Stomach smooth muscle (tissue), 2 donors: ENCODE measurements around the gene ITGB8.

Experiments
- H3K27ac ChIP-seq: one replicate; pipeline ENCODE4 v1.7.0; 2013; ENCODE audit warnings: mild to moderate bottlenecking, low read length, inconsistent platforms
- H3K27me3 ChIP-seq, 2 donors: one replicate each; pipeline ENCODE4 v1.7.0; 2013; ENCODE audit warnings: low read length in 2 of 2; ENCODE audit not compliant: insufficient read depth in 2 of 2, control insufficient read depth in 1 of 2
- H3K36me3 ChIP-seq, 2 donors: one replicate each; pipeline ENCODE4 v1.7.0; 2013; ENCODE audit warnings: low read length in 2 of 2; ENCODE audit not compliant: control insufficient read depth in 2 of 2, insufficient read depth in 2 of 2
- H3K4me1 ChIP-seq: one replicate; pipeline ENCODE4 v1.7.0; 2013; ENCODE audit warnings: low read length; ENCODE audit not compliant: control insufficient read depth, insufficient read depth
- H3K4me3 ChIP-seq, 2 donors: one replicate each; pipeline ENCODE4 v1.7.0; 2013; ENCODE audit warnings: low read length in 2 of 2
- H3K9ac ChIP-seq, 2 donors: one replicate each; pipeline ENCODE4 v1.7.0; 2013; ENCODE audit warnings: low read length in 2 of 2, mild to moderate bottlenecking in 1 of 2
- H3K9me3 ChIP-seq, 2 donors: one replicate each; pipeline ENCODE4 v1.7.0; 2013; ENCODE audit warnings: low read length in 2 of 2; ENCODE audit not compliant: control insufficient read depth in 2 of 2
- donor health status: healthy.
- donor health status: Pancreatic carcinoma.

The ITGB8 gene

DNA sequence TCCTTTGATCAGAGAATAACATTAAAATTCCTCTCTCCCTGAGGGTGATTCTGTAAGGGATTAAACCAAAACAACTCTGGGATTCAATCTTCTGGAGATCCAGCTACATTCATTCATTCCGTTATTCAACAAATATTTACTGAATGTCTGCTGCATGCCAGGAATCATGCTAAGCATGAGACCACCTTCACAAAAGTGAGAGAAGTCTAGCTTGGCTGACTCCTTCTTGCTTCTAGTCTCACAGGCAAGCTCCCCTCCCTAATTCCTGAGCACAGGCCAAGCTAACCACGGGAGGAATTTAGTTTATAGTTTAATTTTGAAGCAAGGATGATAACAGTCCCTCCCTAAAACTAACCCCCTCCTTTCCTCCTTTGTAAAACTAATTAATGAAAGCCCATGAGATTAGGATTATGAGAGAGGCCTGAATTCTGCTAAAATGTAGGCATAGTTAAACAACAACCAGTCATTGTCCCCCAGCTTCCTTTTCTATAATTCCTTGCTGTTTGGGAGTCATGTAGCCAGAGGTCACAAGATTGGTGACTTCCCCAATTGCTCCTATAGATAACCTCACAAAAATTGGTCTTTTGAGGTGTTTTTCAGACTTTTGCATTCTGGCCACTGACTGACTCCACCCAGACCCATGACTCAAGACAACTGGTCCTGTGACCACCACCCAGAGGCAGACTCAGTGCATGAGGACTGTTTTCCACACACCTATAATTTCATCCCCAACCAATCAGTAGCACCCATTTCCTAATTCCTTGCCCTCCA lies 113.5 kb downstream of the ITGB8 start:
- Histone ChIP-seq H3K4me3 (no peak overlapping the region), H3K4me1 (no peaks in the 10 kb centered on the region), H3K9me3 (no peaks in the 10 kb centered on the region), H3K27me3 (no peaks in the 10 kb centered on the region), H3K27ac (no peak overlapping the region), H3K9ac (no peak overlapping the region), H3K36me3 (no peaks in the 10 kb centered on the region)

DNA sequence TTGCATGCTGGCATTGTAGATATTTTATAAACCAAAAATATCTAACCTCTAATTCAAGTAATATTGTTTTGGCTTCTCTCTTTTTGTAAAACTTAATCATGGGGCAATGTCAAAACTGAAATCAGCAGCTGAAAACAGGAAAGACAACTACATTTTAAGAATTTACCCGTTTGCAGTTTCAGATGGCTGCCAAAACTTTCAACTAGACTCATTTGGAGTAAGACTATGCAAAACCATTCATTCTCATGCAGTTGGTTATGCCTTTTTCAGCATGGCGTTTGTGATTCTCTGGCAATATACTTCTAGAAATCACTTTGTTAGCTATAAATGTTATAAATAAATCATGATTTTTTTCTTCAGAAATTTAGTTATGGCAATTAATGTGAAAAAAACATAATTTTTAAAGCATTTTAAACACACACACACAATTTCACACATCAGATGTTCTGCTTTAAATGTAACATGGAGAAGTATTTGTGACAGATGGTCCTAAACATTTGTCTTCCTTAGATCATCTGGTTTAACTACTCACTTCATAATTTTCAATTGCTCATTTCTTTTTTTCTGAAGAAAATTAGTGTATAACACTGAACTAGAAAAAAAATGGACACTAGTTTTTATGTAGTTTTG lies 116.4 kb downstream of the ITGB8 start:
- H3K27me3 ChIP-seq: no peaks in the 10 kb centered on the region
- H3K9ac ChIP-seq: no peak overlapping the region
- no peaks in the 10 kb centered on the region for H3K4me1 ChIP-seq
- H3K4me3 ChIP-seq: no peak overlapping the region
- no peak overlapping the region for H3K27ac ChIP-seq
- no peaks in the 10 kb centered on the region for H3K36me3 ChIP-seq
- no peaks in the 10 kb centered on the region for H3K9me3 ChIP-seq

DNA sequence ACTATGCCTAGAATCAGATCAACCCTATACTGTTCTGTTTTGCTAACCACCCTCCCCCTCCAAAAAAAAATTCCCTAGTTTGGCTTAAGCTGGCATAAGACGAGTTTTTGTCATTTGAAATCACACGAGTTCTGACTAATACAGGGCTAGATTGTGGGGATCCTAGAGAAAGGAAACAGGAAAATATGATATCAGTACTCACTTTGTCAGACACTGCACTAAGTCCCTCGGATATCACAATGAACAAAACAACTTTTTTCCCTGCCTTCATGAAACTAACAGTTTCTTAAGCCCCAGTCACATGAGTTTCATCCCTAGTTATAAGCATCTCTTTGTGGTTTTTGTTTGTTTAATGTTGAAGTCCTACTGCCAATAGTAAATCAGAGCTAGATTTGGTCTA lies 118.5 kb downstream of the ITGB8 start:
- Histone ChIP-seq H3K27ac (no peak overlapping the region), H3K27me3 (no peaks in the 10 kb centered on the region), H3K4me1 (no peaks in the 10 kb centered on the region), H3K4me3 (no peak overlapping the region), H3K9me3 (no peaks in the 10 kb centered on the region), H3K9ac (no peak overlapping the region), H3K36me3 (no peaks in the 10 kb centered on the region)

- Histone ChIP-seq H3K27ac (no peak overlapping the region), H3K4me3 (no peak overlapping the region), H3K27me3 (no peaks in the 10 kb centered on the region), H3K36me3 (no peaks in the 10 kb centered on the region), H3K9ac (no peak overlapping the region), H3K9me3 (no peaks in the 10 kb centered on the region), H3K4me1 (no peaks in the 10 kb centered on the region)
These were observed 119.8 kb downstream of the ITGB8 start for GRCh38 chr7:20450536-20450935.

- H3K9ac ChIP-seq: no peak overlapping the region
- no peaks in the 10 kb centered on the region for H3K4me1 ChIP-seq
- H3K9me3 ChIP-seq: no peaks in the 10 kb centered on the region
- no peaks in the 10 kb centered on the region for H3K36me3 ChIP-seq
- H3K27me3 ChIP-seq: no peaks in the 10 kb centered on the region
- H3K4me3 ChIP-seq: no peak overlapping the region
- H3K27ac ChIP-seq: no peak overlapping the region
These were observed 123.5 kb downstream of the ITGB8 start for GRCh38 chr7:20454202-20454601.

GRCh38 chr7:20456701-20457100 lies 126.0 kb downstream of the ITGB8 start:
- H3K36me3 ChIP-seq: no peaks in the 10 kb centered on the region
- no peaks in the 10 kb centered on the region for H3K4me1 ChIP-seq
- no peaks in the 10 kb centered on the region for H3K9me3 ChIP-seq
- no peaks in the 10 kb centered on the region for H3K27me3 ChIP-seq
- no peak overlapping the region for H3K4me3 ChIP-seq
- H3K27ac ChIP-seq: no peak overlapping the region
- no peak overlapping the region for H3K9ac ChIP-seq

GRCh38 chr7:20458521-20458920 lies 127.8 kb downstream of the ITGB8 start:
- no peak overlapping the region for H3K4me3 ChIP-seq
- no peaks in the 10 kb centered on the region for H3K9me3 ChIP-seq
- H3K36me3 ChIP-seq: no peaks in the 10 kb centered on the region

GRCh38 chr7:20459419-20459818 lies 128.7 kb downstream of the ITGB8 start:
- H3K4me1 ChIP-seq: no peaks in the 10 kb centered on the region
- no peaks in the 10 kb centered on the region for H3K36me3 ChIP-seq
- H3K9me3 ChIP-seq: no peaks in the 10 kb centered on the region
- no peaks in the 10 kb centered on the region for H3K27me3 ChIP-seq
- H3K4me3 ChIP-seq: no peak overlapping the region
- H3K27ac ChIP-seq: no peak overlapping the region
- H3K9ac ChIP-seq: no peak overlapping the region

More at GRCh38 chr7:20458521-20458920, 127.8 kb downstream of the ITGB8 start:
- H3K27me3 ChIP-seq: no peaks in the 10 kb centered on the region
- H3K27ac ChIP-seq: no peak overlapping the region
- H3K4me1 ChIP-seq: no peaks in the 10 kb centered on the region
- no peak overlapping the region for H3K9ac ChIP-seq

- Histone ChIP-seq H3K4me3 (no peak overlapping the region), H3K4me1 (no peaks in the 10 kb centered on the region), H3K27me3 (no peaks in the 10 kb centered on the region), H3K27ac (no peak overlapping the region), H3K36me3 (no peaks in the 10 kb centered on the region), H3K9me3 (no peaks in the 10 kb centered on the region), H3K9ac (no peak overlapping the region)
These were observed 134.2 kb downstream of the ITGB8 start for GRCh38 chr7:20464891-20465290.
